ENCODE data around the gene TNS4.

TNS4 gene

GRCh38 chr17:40453881-40454612 is 47.4 kb downstream of the TNS4 start:
- DNase-seq = no peak

DNA sequence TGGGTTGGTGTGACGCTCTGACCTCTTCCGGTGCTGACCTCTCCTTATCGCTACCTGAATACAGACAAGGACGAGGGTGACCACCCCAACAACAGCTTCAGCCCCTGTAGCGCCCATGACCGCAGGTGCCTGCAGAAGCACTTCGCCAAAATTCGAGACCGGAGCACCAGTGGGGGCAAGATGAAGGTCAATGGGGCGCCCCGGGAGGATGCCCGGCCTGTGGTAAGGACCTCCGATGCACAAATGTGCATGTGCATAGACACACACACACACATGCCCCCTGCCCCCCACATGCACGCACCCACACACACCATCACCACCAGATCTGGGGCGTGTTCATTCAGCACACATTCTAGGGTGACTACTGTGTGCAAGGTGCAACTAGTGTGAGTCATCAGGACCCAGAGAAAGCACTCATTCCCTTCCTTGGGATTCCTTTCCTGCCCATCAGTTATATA is 48.5 kb downstream of the TNS4 start:
- no peak for DNase-seq

- DNase-seq = no peak
These were observed 49.1 kb downstream of the TNS4 start for GRCh38 chr17:40452216-40452787.

DNA sequence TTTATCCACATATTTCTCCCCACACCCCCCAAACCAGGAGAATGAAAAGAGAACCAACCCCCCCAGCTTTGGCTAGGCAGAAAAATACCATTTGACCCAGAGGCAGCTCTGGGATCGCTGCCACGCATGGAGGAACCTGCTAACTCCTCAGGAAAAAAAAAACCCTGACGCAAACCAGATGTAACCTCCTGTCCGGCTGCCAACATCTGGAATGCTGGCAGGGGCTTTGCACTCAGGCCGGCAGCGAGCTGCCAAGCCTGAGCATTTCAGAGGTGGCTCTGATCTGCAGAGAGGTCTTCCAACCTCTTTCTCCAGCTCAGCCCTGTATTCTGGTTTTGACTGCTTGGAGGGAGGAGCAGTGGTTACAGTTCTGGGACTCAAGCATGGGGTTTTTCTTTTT is 50.0 kb downstream of the TNS4 start:
- no peak for DNase-seq

DNA sequence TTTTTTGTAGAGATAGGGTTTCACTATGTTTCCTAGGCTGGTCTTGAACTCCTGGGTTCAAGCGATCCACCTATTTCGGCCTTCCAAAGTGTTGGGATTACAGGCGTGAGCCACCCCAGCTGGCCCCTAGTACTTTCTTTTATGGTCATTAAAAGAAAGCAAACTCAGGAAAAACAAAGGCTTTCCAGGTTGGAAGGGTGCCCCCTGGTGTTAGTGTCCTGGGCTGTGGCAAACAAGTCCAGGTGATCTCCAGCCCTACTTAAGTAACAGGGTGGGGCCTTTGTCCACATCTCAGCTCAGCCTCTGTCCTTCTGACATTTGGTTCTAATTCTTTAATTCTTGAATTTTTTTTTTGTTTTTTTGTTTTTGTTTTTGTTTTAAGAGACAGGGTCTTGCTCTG is 51.2 kb downstream of the TNS4 start:
- no peak for DNase-seq

DNA sequence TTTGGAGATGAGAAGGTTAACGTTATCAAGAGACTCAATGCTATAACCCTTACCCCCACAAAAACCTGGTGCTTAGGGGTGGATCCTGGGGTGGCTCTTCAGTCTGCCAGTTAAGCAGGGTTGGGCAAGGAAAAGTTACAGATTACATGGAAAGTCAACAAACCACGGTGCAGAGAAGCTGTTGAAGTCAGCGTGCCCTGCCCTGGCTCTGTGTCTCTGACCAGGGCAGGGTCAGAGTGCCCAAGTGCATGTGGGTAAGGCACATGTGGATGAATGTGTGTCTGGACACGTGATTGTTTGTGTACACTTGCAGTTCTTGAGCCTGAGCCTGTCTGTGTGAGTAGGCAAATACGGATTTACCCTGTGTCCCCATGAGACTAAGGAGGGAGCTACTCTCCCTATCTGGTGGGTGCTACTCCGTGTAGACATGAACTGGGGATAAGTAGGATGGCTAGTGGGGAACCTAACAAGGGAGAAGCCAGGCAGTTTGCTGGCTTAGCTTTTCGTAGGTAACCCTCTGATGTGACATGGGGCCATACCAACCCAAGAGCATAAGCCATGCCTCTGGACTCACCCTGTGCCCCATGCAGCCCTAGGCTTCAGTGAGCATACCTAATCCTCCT is 52.7 kb downstream of the TNS4 start:
- DNase-seq = no peak

DNA sequence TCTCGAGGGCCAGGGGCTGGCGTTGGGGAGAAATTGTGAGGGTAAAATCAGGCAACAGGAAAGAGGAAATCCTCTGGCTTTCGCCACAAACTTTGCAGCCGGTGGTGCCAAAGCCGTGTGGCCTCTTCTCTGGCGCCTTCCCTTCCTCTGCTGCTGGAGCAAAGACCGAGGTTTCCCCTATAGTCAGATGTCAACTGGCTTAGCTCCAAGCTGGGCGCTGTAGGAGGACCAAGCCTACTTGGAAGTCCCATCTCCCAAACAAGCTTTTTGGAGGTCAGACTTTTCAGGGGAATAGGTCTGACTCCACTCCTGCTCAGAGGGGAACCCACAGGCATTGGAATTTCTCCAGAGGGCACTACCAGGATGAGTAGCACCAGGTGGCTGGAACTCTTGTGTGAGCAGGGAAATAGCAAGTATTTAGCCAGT is 53.2 kb downstream of the TNS4 start:
- no peak for DNase-seq

GRCh38 chr17:40447806-40448205 is 53.6 kb downstream of the TNS4 start:
- DNase-seq = no peak

- DNase-seq = no peak
These were observed 54.2 kb downstream of the TNS4 start for GRCh38 chr17:40447148-40447644.

- DNase-seq = no peak
These were observed 55.5 kb downstream of the TNS4 start for GRCh38 chr17:40445751-40446468.

- DNase-seq = no peak
These were observed 57.2 kb downstream of the TNS4 start for GRCh38 chr17:40443988-40444899.

DNA sequence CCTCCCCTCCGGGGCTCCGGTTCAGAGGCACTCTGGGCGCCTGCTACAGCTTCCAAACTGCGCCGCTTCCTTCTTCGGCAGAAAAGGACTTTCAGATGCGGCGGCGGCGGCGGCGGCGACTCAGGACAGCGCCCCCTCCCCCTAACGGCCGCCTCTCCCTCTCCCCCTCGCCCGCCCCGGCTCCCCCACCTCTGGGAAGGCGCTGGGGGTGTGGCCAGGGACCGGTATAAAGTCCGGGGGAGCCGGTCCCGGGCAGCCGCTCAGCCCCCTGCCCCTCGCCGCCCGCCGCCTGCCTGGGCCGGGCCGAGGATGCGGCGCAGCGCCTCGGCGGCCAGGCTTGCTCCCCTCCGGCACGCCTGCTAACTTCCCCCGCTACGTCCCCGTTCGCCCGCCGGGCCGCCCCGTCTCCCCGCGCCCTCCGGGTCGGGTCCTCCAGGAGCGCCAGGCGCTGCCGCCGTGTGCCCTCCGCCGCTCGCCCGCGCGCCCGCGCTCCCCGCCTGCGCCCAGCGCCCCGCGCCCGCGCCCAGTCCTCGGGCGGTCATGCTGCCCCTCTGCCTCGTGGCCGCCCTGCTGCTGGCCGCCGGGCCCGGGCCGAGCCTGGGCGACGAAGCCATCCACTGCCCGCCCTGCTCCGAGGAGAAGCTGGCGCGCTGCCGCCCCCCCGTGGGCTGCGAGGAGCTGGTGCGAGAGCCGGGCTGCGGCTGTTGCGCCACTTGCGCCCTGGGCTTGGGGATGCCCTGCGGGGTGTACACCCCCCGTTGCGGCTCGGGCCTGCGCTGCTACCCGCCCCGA is 58.0 kb downstream of the TNS4 start, which contains the start of gene IGFBP4:
IGFBP4 (plus strand) TSS at position 255 of the 792 bp plus-strand sequence; CDS start at position 541, 286 bp downstream.
- peak; percentile 64 for DNase-seq

DNA sequence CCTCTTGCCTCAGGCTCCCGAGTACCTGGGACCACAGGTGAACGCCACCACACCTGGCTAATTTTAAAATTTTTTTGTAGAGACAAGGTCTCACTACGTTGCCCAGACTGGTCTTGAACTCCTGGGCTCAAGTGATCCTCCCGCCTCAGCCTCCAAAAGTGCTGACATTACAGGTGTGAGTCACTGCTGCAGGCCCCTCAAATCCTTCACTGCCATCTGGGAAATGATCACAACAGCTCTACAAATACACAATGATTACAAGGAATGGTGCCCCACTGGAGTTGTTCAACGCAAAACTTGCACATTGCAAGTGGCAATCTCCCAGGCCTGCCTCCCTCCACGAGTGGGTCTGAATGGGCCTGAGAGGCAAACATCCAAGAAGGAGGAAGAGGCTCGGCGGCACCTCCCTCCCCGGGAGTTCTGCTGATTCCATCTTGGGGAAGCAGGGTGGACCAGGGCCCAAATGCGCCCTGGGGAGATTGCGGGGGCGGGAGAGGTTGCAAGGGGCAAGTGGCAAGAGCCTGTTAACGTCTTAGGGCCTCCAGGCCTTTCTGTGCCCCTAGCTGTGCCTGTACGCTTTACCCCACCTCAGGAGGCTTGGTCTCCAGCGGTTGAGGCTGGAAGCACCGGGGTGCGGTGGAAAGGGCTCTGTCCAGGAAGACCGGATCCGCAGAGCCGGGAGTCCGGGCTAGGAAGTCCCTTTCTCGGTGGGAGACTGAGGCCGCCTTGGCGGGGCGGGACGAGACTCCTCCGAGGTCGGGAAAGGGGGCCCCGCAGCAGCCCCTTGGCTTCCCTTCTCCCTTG is 58.8 kb downstream of the TNS4 start:
- DNase-seq = no peak

GRCh38 chr17:40440166-40440565 is 61.3 kb downstream of the TNS4 start:
- DNase-seq = no peak

- no peak for DNase-seq
These were observed 64.2 kb downstream of the TNS4 start for GRCh38 chr17:40437095-40437732.

- no peak for DNase-seq
These were observed 64.8 kb downstream of the TNS4 start for GRCh38 chr17:40436636-40437035.

- DNase-seq = no peak
These were observed 67.6 kb downstream of the TNS4 start for GRCh38 chr17:40433551-40434415.

GRCh38 chr17:40432864-40433528 is 68.4 kb downstream of the TNS4 start:
- no peak for DNase-seq
